IMR-90 (cell line): ENCODE measurements around the gene ABTB2. TPM values are rescaled to one million over a fixed set of nuclear protein-coding genes. Genes with fewer than 3 reads are reported as not detected.
A peak's percentile ranks its signal among the peaks of the same experiment; 100 is the strongest.

Source experiments
- ATAC-seq: fragments of 200-7000 bp; cut with Tn5 transposase; 2 replicates; pipeline ENCODE4 v1.9.1; 2020; ENCODE audit warnings: low read depth, mild to moderate bottlenecking, moderate library complexity
- BruUV-seq: library from RNA; stranded (reverse); fragments of 400-500 nt; replicated peaks from 2 replicates; lab custom pipeline; 2021; lab: Mats Ljungman, UMichigan
- CTCF ChIA-PET: fragments of 300-600 bp; formaldehyde crosslinking; extraction: SDS; loops from one replicate; lab custom pipeline; 2021; ENCODE audit warnings: antibody characterized with exemption; lab: Yijun Ruan, JAX
- POLR2A ChIA-PET: fragments of 300-600 bp; sonication (Branson Sonifier 250); formaldehyde crosslinking; loops from one replicate; lab custom pipeline; 2022; ENCODE audit warnings: antibody characterized with exemption; ENCODE audit not compliant: unreplicated experiment; lab: Charles Lee
- DNase-seq: peaks from one replicate; pipeline ENCODE4 v3.0.0; 2013
- H2AFZ ChIP-seq: replicated peaks from 2 replicates; pipeline ENCODE3; 2013; ENCODE audit warnings: low read length, mild to moderate bottlenecking; ENCODE audit not compliant: poor library complexity
- H2AK5ac ChIP-seq: 2 replicates; pipeline ENCODE4 v1.6.1; 2013; ENCODE audit warnings: low read depth, low read length, inconsistent platforms
- H2AK9ac ChIP-seq: replicated peaks from 2 replicates; pipeline ENCODE3; 2013; ENCODE audit warnings: mild to moderate bottlenecking, low read depth, low read length, moderate library complexity; ENCODE audit not compliant: poor library complexity
- H2BK120ac ChIP-seq: 2 replicates; pipeline ENCODE4 v1.6.1; 2013; ENCODE audit warnings: low read depth, low read length, inconsistent platforms
- H2BK15ac ChIP-seq: 3 replicates; pipeline ENCODE4 v1.6.1; 2013; ENCODE audit warnings: low read depth, low read length, inconsistent platforms
- H2BK20ac ChIP-seq: 2 replicates; pipeline ENCODE4 v1.6.1; 2013; ENCODE audit warnings: low read depth, mild to moderate bottlenecking, inconsistent platforms, low read length, moderate library complexity
- H2BK5ac ChIP-seq: 2 replicates; pipeline ENCODE4 v1.6.1; 2013; ENCODE audit warnings: mild to moderate bottlenecking, low read depth, low read length, inconsistent platforms; ENCODE audit not compliant: poor library complexity, severe bottlenecking
- H3K14ac ChIP-seq: replicated peaks from 2 replicates; pipeline ENCODE4 v1.6.1; 2013; ENCODE audit warnings: low read depth, low read length, inconsistent platforms
- H3K18ac ChIP-seq: 2 replicates; pipeline ENCODE4 v1.6.1; 2013; ENCODE audit warnings: low read depth, low read length, control low read depth
- H3K23ac ChIP-seq: 2 replicates; pipeline ENCODE4 v1.6.1; 2013; ENCODE audit warnings: low read depth, low read length, inconsistent platforms
- H3K27ac ChIP-seq: 2 replicates; pipeline ENCODE4 v1.5.1; 2013; ENCODE audit warnings: mild to moderate bottlenecking, control low read depth, low read length; ENCODE audit not compliant: insufficient read depth
- H3K27me3 ChIP-seq: 2 replicates; pipeline ENCODE4 v1.6.1; 2013; ENCODE audit warnings: low read length; ENCODE audit not compliant: control insufficient read depth, insufficient read depth
- H3K36me3 ChIP-seq: 2 replicates; pipeline ENCODE4 v1.6.1; 2013; ENCODE audit warnings: low read length, mixed read lengths; ENCODE audit not compliant: control insufficient read depth, insufficient read depth
- H3K4ac ChIP-seq: 2 replicates; pipeline ENCODE4 v1.6.1; 2013; ENCODE audit warnings: low read depth, low read length, inconsistent platforms
- H3K4me1 ChIP-seq: 2 replicates; pipeline ENCODE4 v1.6.1; 2013; ENCODE audit warnings: low read length, mixed read lengths; ENCODE audit not compliant: control insufficient read depth, insufficient read depth
- H3K4me2 ChIP-seq: 2 replicates; pipeline ENCODE4 v1.6.1; 2013; ENCODE audit warnings: low read depth, mild to moderate bottlenecking, control low read depth, low read length, moderate library complexity
- H3K4me3 ChIP-seq: 2 replicates; pipeline ENCODE4 v1.5.1; 2013; ENCODE audit warnings: low read depth, mild to moderate bottlenecking, control low read depth, low read length, moderate library complexity; ENCODE audit not compliant: insufficient read depth
- H3K56ac ChIP-seq: 2 replicates; pipeline ENCODE4 v1.6.1; 2013; ENCODE audit warnings: low read length, inconsistent platforms; ENCODE audit not compliant: insufficient read depth; ENCODE audit errors: extremely low read depth
- H3K79me1 ChIP-seq, 2 experiments: 2 replicates each; pipeline ENCODE4 v1.6.1; 2013; ENCODE audit warnings: low read length in 2 of 2, inconsistent platforms in 1 of 2, low read depth in 1 of 2
- H3K9ac ChIP-seq: 2 replicates; pipeline ENCODE4 v1.6.1; 2013; ENCODE audit warnings: low read depth, low read length, control low read depth
- H3K9me1 ChIP-seq: 2 replicates; pipeline ENCODE4 v1.6.1; 2013; ENCODE audit warnings: low read length, inconsistent platforms; ENCODE audit not compliant: insufficient read depth
- H3K9me3 ChIP-seq: 2 replicates; pipeline ENCODE4 v1.6.1; 2013; ENCODE audit warnings: low read length; ENCODE audit not compliant: control insufficient read depth, insufficient read depth
- H4K20me1 ChIP-seq: 2 replicates; pipeline ENCODE4 v1.6.1; 2013; ENCODE audit warnings: low read length, inconsistent platforms; ENCODE audit not compliant: insufficient read depth
- H4K5ac ChIP-seq: 2 replicates; pipeline ENCODE4 v1.6.1; 2013; ENCODE audit warnings: mild to moderate bottlenecking, low read depth, low read length, control low read depth
- H4K8ac ChIP-seq, 2 experiments: 2 replicates each; pipeline ENCODE4 v1.6.1; 2013; ENCODE audit warnings: low read depth in 2 of 2, low read length in 2 of 2, control low read depth in 1 of 2, inconsistent platforms in 1 of 2
- H4K91ac ChIP-seq: 2 replicates; pipeline ENCODE4 v1.6.1; 2013; ENCODE audit warnings: low read depth, low read length, inconsistent platforms; ENCODE audit not compliant: insufficient read depth
- FOS ChIP-seq: fragments of 150-350 bp; IDR thresholded peaks from 2 replicates; pipeline ENCODE4 v1.6.1; 2016; ENCODE audit warnings: low read depth, low read length
- MAZ ChIP-seq: IDR thresholded peaks from 2 replicates; pipeline ENCODE4 v1.6.1; 2012; ENCODE audit warnings: low read depth, mild to moderate bottlenecking, low read length, improper control_type of control experiment, moderate library complexity, borderline replicate concordance
- WGBS, 2 experiments: methylation state at CpG; one replicate each; pipeline versions ENCODE4 v1.1.5 to v1.1.7; 2013; ENCODE audit warnings: missing lambda C conversion rate in 2 of 2; ENCODE audit not compliant: insufficient read length in 1 of 2; ENCODE audit errors: extremely low coverage in 2 of 2; 5-methylcytosine and 5-hydroxymethylcytosine counted together
- dilution Hi-C: fragments of 300-500 bp; cut with HindIII; formaldehyde crosslinking; loops from one replicate; pipeline ENCODE4 v1.14.3; 2018; ENCODE audit warnings: low sequenced_read_pairs; ENCODE audit not compliant: unreplicated experiment
- in situ Hi-C: fragments of 300-500 bp; cut with MboI; formaldehyde crosslinking; loops from 3 replicates; pipeline ENCODE4 v1.14.3; 2019; ENCODE audit warnings: low sequenced_read_pairs, inconsistent platforms, mixed read lengths
- intact Hi-C: fragments of 100-400 bp; cut with micrococcal nuclease; formaldehyde crosslinking; loops from 2 replicates; pipeline ENCODE4 v1.10.0; 2022
- polyA plus RNA-seq, 3 experiments: library from polyadenylated mRNA; depleted of rRNA; stranded (reverse); fragments of >200 nt; gene quantifications; 2 replicates each; pipeline ENCODE4 v1.2.3, GENCODE V29; 2012; ENCODE audit warnings: low replicate concordance in 1 of 3
- total RNA-seq: library from RNA; depleted of rRNA; stranded (reverse); fragments of >200 nt; gene quantifications from 2 replicates; pipeline ENCODE4 v1.2.3, GENCODE V29; 2012

ABTB2 gene
- total and polyA plus RNA-seq, 2 of the 4 experiments (the other 2 are of a cell fraction), result 0.18 to 2.0 TPM

GRCh38 chr11:34213366-34213765, 144.4 kb downstream of the ABTB2 start:
- Histone ChIP-seq H3K79me1 (no peaks in the 10 kb centered on the region), H3K27ac (no peak overlapping the region), H4K20me1 (no peaks in the 10 kb centered on the region), H4K8ac (no peak overlapping the region), H2BK5ac (no peak overlapping the region), H3K14ac (no peak overlapping the region), H4K91ac (no peak overlapping the region), H3K4me2 (no peak overlapping the region), H3K9me3 (no peaks in the 10 kb centered on the region), H3K4ac (no peak overlapping the region), H2AFZ (no peak overlapping the region), H2AK5ac (no peak overlapping the region), H3K4me3 (no peak overlapping the region), H2BK20ac (no peak overlapping the region), H3K36me3 (no peaks in the 10 kb centered on the region), H3K9ac (no peak overlapping the region), H2BK120ac (no peak overlapping the region), H3K56ac (no peak overlapping the region), H3K4me1 (peaks cover 7% of the 10 kb centered on the region; the same call in 1 of the 2 replicates), H2BK15ac (no peak overlapping the region), H3K9me1 (0 out of 2 replicates have a peak, but pooled peaks cover 4% of the 10 kb centered on the region), H3K18ac (no peak overlapping the region), H2AK9ac (no peak overlapping the region), H3K23ac (no peak overlapping the region), H4K5ac (no peak overlapping the region), H3K27me3 (no peaks in the 10 kb centered on the region; the same call in 1 of the 2 replicates)
- intact Hi-C loops, result no loop called here
- BruUV-seq, result no TSS peak
- TF ChIP-seq FOS (0 out of 2 replicates have a peak, but pooled peaks have one; percentile 4), MAZ (no peak)
- ChIA-PET CTCF (no interaction called here), POLR2A (no interaction called here)
- peak; percentile 32 for DNase-seq
- dilution Hi-C loops, result no loop called here
- in situ Hi-C loops, result no loop called here
- WGBS, 2 experiments, result no CpG with 5 or more reads among the region's 5 CpGs
- ATAC-seq, result no peak
